Superior temporal gyrus (tissue), 1 donor: ENCODE results near the gene APBB3.
"Not testable (repeated sequence)": the region's sequence is repeated elsewhere in the genome, so short reads cannot be mapped to it uniquely, and the experiment has no call there.

ENCODE experiments used
- DNase-seq: peaks from one replicate; pipeline ENCODE4 v3.0.0-alpha.2; 2016; ENCODE audit errors: extremely low spot score

APBB3 gene

GRCh38 chr5:140564196-140565023 lies at the start of gene APBB3, which contains the start of gene SLC35A4:
Gene APBB3 (minus strand): TSS chr5:140564598. CDS start chr5:140564245, 353 bp downstream.
Gene SLC35A4 (plus strand): TSS chr5:140564828. CDS start chr5:140567170, 2,342 bp downstream.
- DNase-seq: peak; percentile 99

GRCh38 chr5:140611020-140611521 lies 46.7 kb upstream of the APBB3 start:
- no peak for DNase-seq

GRCh38 chr5:140609126-140609525 lies 44.7 kb upstream of the APBB3 start:
- no peak for DNase-seq

GRCh38 chr5:140608722-140609121 lies 44.3 kb upstream of the APBB3 start:
- DNase-seq: no peak

- DNase-seq: no peak
Observed at GRCh38 chr5:140607031-140607430, 42.6 kb upstream of the APBB3 start.

- DNase-seq: no peak
Observed at GRCh38 chr5:140605879-140606278, 41.5 kb upstream of the APBB3 start.

GRCh38 chr5:140603734-140604133 lies 39.3 kb upstream of the APBB3 start:
- DNase-seq: no peak

GRCh38 chr5:140603446-140603698 lies 39.0 kb upstream of the APBB3 start:
- not testable (repeated sequence) for DNase-seq

GRCh38 chr5:140602147-140602546 lies 37.7 kb upstream of the APBB3 start:
- DNase-seq: no peak

- DNase-seq: no peak
Observed at GRCh38 chr5:140600096-140600495, 35.7 kb upstream of the APBB3 start.

GRCh38 chr5:140598836-140599235 lies 34.4 kb upstream of the APBB3 start:
- DNase-seq: no peak

- DNase-seq: no peak
Observed at GRCh38 chr5:140596321-140596741, 31.9 kb upstream of the APBB3 start.

GRCh38 chr5:140595538-140596300 lies 31.3 kb upstream of the APBB3 start:
- peak; percentile 71 for DNase-seq

GRCh38 chr5:140594169-140594568 lies 29.8 kb upstream of the APBB3 start:
- DNase-seq: no peak

- not testable (repeated sequence) for DNase-seq
Observed at GRCh38 chr5:140593070-140593469, 28.7 kb upstream of the APBB3 start.

- no peak for DNase-seq
Observed at GRCh38 chr5:140591747-140592372, 27.5 kb upstream of the APBB3 start.

- no peak for DNase-seq
Observed at GRCh38 chr5:140590861-140591260, 26.5 kb upstream of the APBB3 start.

- DNase-seq: no peak
Observed at GRCh38 chr5:140588311-140589070, 24.1 kb upstream of the APBB3 start.

GRCh38 chr5:140587495-140587894 lies 23.1 kb upstream of the APBB3 start:
- DNase-seq: no peak

GRCh38 chr5:140579188-140579747 lies 14.9 kb upstream of the APBB3 start:
- not testable (repeated sequence) for DNase-seq

- no peak for DNase-seq
Observed at GRCh38 chr5:140576776-140577201, 12.4 kb upstream of the APBB3 start.
